HG03571 (cell line): ENCODE measurements around the gene PROM1.
A peak's percentile ranks its signal among the peaks of the same experiment; 100 is the strongest.

ENCODE experiments used
- ATAC-seq: cut with Tn5 transposase; IDR thresholded peaks from one replicate; pipeline ENCODE4 v1.9.1; 2021; ENCODE audit not compliant: unreplicated experiment

PROM1 gene

DNA sequence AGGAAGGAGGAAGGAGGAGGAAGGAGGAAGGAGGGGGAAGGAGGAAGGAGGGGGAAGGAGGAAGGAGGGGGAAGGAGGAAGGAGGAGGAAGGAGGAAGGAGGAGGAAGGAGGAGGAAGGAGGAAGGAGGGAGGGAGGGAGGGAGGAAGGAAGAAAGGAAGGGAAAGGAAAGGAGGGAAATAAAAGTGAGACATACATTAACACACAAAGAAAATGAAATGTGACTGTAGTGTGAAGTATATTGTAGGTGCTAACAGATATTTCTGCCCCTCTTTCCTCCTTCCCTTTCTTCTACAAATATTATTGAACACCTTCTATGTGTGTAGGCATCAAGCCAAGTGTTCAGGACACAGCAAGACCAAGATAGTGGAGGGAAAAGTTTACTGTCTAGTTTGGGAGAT is 26.4 kb upstream of the PROM1 start:
- no peak for ATAC-seq

DNA sequence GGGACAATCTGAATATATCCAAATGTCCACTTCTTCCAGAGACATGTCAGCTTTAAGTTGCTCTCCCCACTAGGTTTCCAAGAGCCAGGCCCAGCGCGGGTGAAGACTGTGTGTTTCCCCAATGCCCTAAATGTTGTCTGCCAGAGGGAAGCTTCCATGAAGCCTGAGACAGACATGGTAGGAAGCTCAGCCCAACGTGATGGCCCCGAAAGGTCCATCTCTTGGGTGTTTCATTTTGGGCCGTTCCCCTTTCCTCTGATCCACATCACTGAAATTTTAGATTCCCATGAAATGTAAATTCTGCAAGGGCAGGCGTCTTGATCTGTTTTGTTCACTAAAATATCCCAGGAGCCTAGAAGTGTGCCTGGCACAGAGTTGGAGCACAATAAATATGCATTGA is 25.4 kb upstream of the PROM1 start:
- no peak for ATAC-seq

DNA sequence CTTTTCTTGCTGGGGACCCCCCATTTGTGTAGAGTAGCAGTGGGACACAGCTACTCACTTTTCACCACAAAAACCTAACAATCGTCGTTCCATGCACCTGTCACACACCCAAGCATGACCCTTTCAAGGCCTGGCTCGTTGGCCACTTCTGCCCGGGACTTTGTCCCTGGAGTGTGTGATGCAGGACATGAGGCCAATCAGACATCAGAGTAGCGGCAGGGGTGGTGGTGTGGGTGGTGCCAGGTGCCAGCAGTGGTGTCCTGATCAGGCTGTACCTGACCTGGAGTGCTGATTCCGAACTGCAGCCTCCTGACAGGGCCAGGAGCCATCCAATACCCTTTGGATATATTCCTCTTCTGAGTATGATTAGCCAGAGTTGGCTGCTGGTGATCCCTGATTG is 23.1 kb upstream of the PROM1 start:
- no peak for ATAC-seq

DNA sequence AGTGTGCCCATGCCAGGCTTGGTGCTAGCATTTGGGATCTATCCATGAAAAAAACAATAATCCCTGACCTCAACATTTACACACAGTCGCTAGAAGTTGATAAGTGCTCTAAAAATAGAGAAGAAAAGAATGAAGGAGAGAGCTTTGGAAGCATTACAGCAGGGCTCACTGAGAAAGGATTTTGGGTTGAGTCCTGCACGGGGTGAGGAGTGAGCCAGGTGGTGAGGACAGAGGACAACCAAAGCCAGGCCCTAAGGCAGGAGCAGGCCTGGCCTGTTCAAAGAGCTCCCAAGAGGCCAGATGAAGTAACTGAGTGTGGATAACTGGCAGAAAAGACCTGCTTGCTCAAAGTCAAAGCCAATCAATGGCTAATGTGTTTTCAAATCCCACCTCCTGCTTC is 20.7 kb upstream of the PROM1 start:
- ATAC-seq = no peak

DNA sequence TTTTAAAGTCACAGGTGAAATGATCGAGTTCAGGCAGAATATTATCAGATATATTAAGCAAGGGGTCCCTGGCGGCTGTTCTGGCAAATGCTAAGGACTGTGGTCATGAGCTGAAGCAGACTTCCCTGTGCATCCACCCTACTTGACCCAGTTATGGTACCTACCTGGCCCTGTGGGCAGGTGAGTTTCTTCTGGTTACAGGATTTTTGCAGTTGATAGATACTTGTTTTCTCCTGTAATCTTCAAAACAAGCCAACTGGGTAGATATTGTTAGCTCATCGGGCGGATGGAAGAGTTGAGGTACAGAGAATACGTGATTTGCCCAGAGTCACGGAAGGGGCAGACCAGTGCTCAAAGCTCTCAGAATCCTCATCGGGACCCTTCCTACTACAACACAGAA is 18.5 kb upstream of the PROM1 start:
- no peak for ATAC-seq

DNA sequence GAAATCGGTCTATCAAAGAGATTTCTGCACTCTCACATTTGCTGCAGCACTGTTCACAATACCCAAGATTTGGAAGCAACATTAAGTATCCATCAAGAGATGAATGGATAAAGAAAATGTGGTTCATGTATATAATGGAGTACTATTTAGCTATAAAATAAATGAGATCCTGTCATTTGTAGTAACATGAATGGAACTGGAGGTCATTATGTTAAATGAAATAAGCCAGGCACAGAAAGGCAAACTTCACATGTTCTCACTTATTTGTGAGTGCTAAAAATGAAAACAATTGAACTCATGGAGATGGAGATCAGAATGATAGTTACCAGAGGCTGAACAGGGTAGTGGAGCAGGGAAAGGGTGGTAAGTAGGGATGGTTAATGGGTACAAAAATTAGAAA is 17.0 kb upstream of the PROM1 start:
- no peak for ATAC-seq

DNA sequence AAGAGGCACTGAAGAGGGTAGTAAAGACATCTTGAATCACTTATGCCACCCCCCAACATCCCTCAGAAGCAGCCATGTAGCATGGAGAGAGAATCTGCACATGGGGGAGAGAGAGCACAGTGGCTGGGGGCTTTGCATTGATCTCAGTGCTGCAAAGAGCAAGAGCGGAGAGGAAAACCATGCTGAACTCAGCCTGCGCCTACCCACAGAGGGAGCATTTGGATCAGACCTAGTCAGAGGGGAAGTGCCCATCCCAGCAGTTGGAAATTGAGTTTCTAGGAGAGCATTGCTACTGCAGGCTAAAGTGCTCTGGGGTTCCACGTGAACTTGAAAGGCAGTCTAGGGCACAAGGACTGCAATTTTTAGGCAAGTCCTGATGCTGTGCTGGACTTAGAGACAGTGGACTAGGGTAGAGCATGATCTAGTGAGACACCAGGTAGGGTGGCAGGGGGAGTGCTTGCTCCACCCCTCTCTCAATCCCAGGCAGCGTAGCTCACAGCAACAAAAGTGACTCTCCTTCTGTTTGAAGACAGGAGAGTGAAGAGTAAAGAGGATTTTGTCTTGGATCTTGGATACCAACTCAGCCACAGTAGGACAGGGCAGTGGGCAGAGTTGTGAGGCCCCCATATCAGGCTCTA is 9.0 kb upstream of the PROM1 start:
- ATAC-seq = no peak

DNA sequence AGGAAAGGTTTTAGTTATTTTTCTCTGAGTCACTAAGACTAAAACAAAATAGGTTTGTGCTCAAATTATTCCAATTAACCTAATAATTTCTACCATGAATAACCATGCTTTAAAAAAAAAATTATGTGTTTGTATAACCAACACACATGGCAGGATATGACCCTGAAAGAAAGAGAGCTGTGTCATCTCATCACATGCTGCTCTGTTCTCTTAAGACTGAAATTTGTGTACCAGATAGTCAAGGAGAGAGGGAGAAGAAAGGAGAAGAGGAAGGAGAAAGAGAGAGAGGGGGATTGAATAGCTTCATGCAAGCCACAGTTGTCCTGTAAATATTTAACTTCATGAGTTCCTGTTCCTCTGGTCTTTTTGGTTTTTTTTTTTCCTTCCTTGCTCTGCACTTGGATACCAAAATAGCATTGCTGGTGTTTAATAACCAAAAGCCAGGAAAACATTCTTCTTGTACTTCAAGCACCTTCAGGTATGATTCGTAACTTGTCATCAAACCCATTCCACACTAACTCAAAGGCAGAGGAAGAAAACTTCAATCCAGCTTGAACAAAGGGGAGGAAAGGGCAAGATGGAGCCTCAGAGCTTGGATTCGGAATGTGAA is 6.4 kb upstream of the PROM1 start:
- no peak for ATAC-seq

DNA sequence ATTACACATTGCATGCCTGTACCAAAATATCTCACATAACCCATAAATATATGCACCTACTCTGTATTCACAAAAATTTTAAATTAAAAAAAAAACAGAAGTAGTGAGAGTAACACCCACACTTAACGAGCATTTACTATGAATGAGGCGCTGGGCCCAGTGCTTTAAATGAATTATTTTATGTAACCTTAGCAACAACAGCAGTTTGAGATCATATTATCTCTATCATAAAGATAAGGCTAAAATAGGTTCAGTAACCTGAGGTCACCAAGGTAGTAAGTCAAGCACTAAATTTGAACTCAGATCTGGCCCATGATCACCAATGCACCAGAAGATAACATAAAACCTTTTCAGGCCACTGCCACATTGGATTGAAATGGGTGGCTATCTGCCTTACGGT is 5.3 kb upstream of the PROM1 start:
- ATAC-seq = no peak

DNA sequence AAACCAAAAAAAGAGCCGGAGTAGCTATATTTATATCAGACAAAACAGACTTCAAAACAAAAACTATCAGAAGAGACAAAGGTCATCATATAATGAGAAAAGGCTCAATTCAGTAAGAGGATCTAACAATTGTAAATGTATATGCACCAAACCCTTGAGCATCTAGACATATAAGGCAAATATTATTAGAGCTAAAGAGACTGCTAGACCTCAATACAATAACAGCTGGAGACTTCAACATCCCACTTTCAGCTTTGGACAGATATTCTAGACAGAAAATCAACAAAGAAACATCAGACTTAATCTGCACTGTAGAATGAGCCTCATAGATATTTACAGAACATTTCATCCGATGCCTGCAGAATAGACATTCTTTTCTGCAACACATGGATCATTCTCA is 4.8 kb upstream of the PROM1 start:
- no peak for ATAC-seq

DNA sequence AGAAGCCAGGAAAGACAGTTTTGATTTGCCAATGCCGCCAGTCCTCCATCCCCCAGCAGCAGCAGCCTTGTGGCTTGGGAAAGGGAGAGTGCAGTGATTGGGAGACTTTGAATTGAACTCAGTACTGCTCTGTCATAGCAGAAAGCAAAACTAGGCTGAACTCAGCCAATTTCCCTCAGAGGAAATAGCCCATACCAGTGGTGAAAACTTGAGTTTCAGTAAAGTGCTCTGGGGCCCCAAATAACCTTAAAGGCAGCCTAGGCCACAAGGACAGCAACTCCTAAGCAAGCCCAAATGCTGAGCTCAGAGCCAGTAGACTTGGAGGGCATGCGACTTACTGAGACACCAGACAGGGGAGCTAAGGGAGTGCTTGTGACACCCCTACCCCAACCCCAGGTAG is 2.0 kb upstream of the PROM1 start:
- no peak for ATAC-seq

DNA sequence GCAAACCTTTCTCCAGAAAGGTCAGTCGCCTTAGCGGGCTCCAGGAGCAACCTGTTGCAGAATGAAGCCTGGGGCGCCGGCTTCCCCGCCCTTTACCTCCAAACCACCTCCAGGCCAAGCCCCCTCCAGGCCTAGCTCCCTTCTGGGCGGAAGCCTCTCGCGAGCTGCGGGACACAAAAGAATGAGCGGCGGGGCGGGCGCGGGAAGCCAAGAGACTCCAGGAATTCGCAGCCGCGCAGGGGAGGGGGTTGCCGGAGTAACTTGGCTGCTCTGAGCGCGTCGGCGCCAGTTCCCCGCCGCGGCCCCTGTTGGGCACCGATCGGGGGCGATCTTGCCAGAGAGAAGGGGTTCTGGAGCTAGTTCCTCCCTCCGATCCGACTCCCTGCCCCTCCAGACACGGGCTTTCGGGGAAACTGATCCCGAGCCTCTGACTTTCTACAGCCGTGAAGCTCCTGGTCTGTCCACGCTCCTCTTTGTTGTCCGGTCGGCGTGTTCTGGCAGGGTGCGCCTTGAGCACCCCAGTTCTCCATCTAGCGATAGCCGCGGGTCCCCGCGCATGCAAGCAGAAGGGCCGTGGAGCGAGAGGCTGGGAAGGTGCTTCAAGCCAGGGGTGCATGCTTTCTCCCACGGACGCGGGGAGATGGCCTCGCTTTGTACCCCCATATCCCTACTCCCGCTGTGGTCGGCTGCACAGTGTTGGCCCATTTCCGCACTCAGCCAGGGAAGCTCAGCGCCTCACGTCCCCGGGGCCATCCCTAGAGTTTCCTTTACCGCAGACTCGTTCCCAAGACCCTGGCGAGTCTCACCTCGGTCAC is 1.2 kb downstream of the PROM1 start:
- ATAC-seq = no peak

DNA sequence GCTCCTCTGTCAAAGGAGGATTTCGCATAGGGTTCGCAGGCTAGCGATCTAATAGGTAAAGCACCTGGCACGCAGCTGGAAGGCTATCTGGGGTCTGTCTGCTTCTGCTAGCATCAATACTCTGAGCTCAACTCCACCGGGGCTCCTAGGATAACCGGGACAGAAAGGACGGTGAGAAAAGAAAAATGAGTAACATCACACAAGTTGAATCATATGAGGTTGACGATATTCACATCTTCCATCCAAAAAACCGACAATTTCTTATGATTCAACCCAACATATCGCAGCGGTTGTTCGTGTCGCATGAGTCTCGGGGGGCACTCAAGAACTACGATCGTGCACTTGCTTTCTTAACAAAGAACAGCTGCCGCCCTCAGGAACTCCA is 1.8 kb downstream of the PROM1 start:
- no peak for ATAC-seq

DNA sequence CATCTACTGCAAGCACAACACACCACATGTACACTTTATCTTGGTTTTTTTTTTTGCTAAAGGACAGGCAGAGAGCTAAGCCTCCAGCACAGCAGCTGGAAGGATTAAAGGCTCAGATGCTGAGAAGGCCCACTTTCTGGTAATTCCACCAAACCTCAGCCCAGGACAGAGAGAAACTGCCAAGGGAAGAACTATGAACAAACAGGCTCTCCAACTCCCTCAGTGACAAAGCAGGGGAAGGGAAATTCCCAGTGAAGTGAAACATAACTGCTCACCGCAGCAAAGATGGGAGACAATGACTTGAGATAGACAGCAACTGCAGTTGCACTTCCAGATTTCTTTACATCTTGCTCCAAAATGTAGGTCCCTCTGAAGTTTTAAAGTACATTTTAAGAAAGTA is 4.8 kb downstream of the PROM1 start:
- peak; percentile 61 for ATAC-seq

DNA sequence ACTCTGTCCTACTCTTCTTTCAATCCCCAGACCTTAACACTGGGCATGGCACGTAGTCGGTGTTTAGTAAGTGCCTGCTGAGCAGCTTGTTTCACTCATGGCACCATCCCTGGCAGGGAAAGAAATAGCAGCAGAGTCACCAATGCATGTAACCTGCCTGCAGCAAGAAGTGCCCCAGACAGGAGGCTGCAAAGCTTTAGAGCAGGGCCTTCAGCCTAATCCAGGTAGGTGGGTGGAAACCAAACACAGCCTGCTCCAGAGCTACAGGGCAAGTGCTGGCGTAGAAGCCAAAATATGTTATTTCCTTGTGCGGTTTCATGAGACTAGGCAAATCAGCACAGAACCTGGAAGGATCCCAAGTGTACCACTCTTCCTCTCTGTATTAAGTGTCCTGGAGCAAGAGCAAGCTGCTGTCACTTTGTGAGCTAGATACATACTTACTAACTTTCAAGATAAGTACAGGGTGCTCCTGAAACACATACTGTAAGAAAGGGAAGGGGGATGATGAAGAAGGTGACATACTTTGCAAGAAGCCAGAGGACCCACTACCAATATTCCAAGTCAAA is 5.5 kb downstream of the PROM1 start:
- ATAC-seq = no peak

DNA sequence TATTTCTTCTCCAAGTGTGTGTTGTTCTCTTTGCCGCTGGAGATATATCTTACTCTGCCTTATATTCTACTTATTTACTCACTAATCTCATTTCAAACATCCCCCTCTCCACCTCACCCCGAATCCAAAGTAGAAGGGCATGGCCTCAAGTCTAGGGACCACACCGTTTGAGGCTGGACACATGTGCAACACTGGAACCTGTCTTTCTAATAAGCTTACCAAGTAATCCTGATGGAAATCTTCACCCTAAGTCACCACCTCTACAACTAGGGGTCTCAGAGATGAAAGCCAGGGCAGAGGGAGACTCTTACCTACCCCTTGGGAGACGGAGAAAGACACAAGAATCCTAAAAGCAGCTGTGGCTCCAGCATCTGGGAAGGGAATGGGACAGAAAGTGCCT is 6.0 kb downstream of the PROM1 start:
- ATAC-seq = no peak

DNA sequence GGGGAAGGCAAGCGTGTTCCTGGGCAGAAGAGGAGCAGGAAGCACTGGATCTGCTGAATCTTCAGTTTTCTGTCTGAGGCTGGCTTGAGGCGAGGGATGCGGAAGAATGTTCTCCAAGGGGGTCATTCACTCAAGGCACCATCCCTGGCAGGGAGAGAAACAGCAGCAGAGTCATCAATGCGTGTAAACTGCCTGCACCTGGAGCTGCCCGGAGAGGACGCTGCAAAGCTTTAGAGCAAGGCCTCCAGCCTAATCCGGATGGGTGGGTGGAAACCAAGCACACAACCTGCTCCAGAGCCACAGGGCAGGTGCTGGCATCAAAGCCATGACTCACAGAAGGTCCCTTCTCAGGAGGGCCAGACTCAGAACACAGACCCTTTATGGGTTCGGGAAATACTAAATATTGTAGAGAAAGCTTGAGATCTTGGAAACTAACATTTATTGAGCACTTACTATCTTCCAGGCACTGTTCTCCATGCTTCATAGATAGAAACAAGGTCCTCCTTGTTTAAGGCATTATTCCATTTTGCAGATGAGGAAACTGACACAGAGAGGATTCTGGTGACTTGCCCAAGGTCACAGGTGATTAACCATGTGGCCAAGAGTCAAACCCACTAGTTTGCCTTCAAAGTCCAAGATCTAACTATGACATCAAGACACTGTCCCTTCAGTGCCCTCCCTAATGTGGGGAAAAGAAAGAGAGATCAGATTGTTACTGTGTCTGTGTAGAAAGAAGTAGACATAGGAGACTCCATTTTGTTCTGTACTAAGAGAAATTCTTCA is 7.7 kb downstream of the PROM1 start:
- ATAC-seq = no peak

DNA sequence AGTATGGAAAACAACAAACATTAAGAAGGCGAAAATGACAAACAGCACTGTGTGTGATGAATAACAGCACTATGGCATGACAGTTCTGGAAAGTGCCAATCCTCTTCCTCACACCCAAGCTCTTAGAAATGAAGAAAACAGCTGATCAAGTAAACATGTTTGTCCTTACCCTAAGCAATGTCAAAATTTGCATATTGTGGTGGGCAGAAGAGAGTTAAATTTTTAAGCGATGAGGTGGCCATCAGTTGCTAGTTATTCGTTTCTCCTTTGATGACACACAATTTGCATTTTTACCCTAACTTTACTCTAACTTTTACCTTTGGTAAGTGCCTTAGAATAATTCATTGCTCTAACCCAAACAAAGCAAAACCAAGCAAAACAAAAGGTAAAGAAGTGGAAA is 8.8 kb downstream of the PROM1 start:
- no peak for ATAC-seq

DNA sequence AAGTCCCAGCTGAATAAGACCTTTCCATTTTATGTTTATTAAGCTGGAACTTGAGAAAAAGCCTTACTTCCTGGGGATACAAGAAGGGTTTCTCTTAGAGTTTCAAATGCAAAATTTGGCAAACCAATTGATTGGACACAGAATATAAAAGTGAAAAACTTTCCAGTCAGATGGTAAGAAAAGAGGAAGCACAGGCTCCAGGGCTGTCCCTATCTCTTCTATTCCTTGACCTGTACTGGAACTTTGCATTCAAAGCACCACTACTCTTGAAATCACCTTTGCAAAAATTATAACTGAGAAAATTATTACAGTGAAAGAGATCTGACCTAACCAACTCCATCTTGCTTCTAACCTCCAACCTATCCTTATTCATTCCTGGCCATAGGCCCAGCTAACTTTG is 11.7 kb downstream of the PROM1 start:
- no peak for ATAC-seq

DNA sequence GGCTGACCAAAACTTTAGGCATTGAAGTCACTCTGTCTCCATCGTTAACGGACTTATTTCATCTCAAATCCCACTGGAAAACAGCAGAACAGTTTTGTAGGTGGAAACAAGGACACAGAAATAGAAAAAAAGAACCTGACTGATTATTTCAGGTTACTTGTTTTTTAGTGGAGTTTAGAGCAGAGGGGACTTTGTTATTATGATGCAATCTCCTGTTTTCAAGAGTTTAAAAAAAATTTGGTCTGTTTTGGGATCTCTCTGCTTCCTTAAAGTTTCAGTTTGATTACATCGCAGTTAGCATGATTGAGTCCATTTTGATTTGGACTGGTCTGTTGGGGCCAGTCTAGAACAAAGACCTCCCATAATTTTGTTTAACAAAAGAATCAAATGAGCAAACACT is 13.6 kb downstream of the PROM1 start:
- ATAC-seq = no peak

DNA sequence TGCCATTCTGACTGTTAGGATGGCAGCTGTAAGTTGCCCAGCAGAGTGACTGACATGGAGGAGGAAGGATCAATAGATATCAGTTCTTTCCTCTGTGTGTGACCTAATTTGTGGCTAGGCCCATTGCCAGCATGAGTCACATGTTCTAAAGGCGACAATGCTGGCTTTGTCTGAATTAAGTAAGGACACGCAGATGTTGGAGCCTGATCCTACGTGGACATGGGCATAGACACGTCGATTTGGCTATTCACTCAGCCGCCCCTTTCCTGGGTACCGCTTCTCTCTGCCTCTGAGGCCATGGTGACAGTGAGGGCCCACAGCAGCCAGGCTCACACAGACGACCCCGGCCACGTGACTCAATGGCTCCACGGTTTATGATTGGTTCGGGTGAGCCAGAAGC is 16.3 kb downstream of the PROM1 start:
- ATAC-seq = no peak
